Fibroblast of villous mesenchyme (primary cell): ENCODE measurements around the gene LPIN3. TPM values are rescaled to one million over a fixed set of nuclear protein-coding genes. Genes with fewer than 3 reads are reported as not detected.

Source experiments
- DNase-seq: peaks from one replicate; pipeline ENCODE4 v3.0.0-alpha.2; 2010; ENCODE audit warnings: low read depth
- H3K4me3 ChIP-seq: 2 replicates; pipeline ENCODE4 v1.5.1; 2011; ENCODE audit warnings: low read depth, mild to moderate bottlenecking, low read length
- total RNA-seq: library from RNA; depleted of rRNA; stranded (reverse); fragments of >200 nt; gene quantifications from 2 replicates; pipeline ENCODE4 v1.2.3, GENCODE V29; 2012
- TF ChIP-seq, protein P1 (sequence below): IDR thresholded peaks from 2 replicates; pipeline ENCODE4 v1.5.1; 2012; ENCODE audit warnings: low read depth, mild to moderate bottlenecking, low read length; ENCODE audit not compliant: insufficient read depth

The LPIN3 gene
- total RNA-seq, 1 donor, result 5.6 TPM

DNA sequence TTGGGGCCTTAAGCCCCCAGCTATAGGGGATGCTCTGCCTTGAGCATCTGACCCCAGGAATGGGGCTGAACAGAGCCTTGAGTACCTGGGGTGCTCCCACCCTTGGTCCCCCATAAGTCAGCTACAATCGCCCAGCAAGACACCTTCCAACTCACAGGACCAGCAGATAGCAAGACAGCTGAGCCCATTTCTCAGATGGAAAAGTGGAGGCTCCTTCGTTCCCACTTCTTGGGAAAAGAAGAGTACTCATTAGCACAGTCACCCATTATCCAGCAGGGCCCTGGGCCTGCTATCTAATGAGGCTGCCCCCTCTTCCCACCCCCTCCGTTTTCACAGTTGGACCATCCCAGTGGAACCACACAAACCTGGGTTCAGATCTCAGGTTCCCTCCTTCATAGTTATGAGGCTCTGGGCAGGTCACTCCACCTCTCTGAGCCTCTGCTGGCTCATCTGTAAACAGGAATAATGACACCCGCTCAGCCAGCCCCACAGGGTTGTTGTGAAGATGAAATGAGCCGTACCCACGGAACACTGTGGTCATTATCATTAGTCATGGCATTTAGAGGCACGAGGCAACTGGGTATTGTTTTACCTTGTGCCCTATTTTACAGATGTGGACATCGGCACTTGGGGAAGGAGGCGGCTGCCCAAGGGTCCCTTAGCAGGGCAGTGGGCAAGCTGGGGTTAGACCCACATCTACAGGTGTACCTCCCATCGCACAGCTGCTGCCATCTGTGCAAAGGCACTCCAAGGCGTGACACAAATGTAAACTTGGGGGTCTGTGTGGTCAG is 4.5 kb downstream of the LPIN3 start:
- TF ChIP-seq, protein P1, sequence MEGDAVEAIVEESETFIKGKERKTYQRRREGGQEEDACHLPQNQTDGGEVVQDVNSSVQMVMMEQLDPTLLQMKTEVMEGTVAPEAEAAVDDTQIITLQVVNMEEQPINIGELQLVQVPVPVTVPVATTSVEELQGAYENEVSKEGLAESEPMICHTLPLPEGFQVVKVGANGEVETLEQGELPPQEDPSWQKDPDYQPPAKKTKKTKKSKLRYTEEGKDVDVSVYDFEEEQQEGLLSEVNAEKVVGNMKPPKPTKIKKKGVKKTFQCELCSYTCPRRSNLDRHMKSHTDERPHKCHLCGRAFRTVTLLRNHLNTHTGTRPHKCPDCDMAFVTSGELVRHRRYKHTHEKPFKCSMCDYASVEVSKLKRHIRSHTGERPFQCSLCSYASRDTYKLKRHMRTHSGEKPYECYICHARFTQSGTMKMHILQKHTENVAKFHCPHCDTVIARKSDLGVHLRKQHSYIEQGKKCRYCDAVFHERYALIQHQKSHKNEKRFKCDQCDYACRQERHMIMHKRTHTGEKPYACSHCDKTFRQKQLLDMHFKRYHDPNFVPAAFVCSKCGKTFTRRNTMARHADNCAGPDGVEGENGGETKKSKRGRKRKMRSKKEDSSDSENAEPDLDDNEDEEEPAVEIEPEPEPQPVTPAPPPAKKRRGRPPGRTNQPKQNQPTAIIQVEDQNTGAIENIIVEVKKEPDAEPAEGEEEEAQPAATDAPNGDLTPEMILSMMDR, result no peak
- no peak for DNase-seq
- H3K4me3 ChIP-seq, result no peak overlapping the region

DNA sequence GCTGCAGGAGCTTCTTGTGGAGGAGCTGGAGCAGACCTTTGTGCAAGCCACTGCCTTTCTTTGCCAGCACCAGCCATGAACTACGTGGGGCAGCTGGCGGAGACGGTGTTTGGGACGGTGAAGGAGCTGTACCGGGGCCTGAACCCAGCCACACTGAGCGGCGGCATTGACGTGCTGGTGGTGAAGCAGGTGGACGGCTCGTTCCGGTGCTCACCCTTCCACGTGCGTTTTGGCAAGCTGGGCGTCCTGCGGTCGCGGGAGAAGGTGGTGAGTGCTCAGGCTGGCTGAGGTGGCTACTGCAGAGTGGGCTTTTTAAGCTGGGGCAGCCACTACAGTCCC is 5.1 kb downstream of the LPIN3 start:
- TF ChIP-seq, protein P1, result no peak
- H3K4me3 ChIP-seq, result no peak overlapping the region
- DNase-seq, result no peak

DNA sequence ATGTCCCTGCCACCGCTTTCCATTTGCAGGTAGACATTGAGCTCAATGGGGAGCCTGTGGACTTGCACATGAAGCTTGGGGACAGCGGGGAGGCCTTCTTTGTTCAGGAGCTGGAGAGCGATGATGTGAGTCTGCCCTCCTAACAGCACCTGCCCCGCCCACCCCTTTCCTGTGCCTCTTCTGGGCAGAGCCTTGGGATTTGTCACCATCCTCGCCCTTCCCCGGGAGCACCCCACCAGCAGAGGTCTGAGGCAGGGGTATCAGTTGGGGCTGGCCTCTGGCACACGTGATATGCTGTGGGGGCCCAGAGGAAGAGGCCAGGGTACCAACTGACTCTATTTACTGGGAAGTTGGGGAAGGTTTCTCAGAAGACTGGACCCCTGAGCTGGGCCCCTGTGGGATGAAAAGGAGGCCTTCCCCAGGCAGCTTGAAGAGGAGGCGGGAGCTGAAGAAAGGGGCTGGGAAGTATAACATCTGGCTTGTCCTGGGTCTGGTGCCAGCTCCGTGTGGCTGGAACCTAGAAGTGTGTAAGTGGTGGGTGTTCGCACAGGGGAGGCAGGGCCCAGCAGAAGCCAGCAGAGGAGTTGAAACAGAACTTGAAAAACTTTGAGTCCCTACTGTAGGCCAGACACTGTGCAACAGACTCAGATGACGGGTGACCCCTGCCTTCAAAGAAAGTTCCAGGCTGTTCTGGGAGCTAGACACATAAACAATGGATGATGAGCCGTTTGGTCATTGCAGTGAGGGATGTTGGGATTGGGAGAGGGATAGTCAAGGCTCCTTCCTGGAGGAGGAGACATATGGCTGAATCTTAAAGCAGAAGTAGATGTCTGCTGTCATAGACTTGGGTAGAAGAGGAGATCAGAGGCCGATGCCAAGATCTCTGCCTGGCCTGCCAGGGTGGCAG is 7.2 kb downstream of the LPIN3 start:
- TF ChIP-seq, protein P1, result no peak
- DNase-seq, result no peak
- H3K4me3 ChIP-seq, result no peak overlapping the region

DNA sequence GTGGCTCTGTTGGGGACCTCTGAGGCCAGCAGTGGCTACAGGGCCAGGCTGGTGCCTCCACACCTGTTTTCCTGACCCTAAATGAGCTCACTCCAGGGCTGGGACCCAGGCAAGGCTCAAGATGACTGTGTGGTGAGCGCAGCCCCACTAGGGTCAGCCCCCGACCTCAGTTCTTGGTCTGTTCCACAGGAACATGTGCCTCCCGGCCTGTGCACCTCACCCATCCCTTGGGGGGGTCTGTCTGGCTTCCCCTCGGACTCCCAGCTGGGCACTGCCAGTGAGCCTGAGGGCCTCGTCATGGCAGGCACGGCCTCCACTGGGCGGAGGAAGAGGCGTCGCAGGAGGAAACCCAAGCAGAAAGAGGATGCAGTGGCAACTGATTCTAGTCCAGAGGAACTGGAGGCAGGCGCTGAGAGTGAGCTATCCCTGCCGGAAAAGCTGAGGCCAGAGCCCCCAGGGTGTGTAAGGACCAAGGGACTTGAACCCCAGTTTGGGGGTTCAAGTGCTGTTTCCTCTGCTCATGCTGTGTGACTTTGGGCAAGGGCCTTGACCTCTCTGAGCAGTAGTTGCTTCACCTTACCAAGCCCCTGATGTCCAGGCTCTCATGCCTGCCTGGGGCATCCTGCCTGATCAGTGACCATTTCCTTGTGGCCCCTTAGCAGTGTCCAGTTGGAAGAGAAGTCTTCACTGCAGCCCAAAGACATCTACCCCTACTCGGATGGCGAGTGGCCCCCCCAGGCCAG is 8.0 kb downstream of the LPIN3 start:
- H3K4me3 ChIP-seq, result no peak overlapping the region
- TF ChIP-seq, protein P1, result no peak
- DNase-seq, result no peak

DNA sequence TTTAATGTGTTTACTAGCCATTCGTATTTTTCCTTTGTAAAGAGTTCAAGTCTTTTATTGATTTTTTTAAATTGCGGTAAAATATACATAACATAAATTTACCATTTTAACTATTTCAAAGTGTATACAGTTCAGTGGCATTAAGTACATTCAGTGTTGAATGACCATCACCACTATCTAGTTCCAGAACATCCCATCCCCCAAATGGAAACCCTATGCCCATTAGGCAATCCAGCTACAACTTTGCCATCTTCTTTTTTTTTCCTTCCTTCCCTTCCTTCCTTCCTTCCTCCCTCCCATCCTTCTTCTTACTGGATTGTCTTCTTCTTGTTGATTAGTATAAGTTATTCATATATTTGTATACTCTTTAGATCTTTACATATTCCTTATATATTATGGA is 8.6 kb downstream of the LPIN3 start:
- DNase-seq, result no peak
- TF ChIP-seq, protein P1, result no peak
- no peak overlapping the region for H3K4me3 ChIP-seq

DNA sequence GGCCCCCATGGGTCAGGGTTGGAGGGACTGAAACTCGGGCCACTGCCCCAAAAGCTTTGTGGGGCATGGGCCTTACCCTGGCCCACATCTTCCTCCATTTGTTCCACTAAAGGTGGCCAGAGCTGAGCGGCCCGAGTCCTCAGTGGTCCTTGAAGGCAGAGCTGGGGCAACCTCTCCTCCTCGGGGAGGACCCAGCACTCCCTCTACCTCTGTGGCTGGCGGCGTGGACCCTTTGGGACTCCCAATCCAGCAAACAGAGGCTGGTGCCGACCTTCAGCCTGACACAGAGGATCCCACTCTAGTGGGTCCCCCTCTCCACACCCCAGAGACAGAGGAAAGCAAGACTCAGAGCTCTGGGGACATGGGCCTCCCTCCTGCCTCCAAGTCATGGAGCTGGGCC is 9.3 kb downstream of the LPIN3 start:
- DNase-seq, result no peak
- TF ChIP-seq, protein P1, result no peak
- no peak overlapping the region for H3K4me3 ChIP-seq
